Stimulated activated CD4-positive, alpha-beta T cell treated with anti-CD3 and anti-CD28 coated beads, Interleukin-12 subunit alpha, Interleukin-12 subunit beta, amount 100 ng/mL, for 24 hours (primary cell): ENCODE results near the gene CDCA5.
"Not testable (repeated sequence)": the region's sequence is repeated elsewhere in the genome, so short reads cannot be mapped to it uniquely, and the experiment has no call there.

Experiments
- DNase-seq, 2 experiments: peaks; one replicate each; pipeline ENCODE4 v3.0.0-alpha.2; 2020; ENCODE audit warnings: low read depth in 2 of 2

Gene CDCA5

GRCh38 chr11:65119670-65119995 lies 35.8 kb upstream of the CDCA5 start:
- DNase-seq, result no peak

GRCh38 chr11:65118891-65119669 lies 35.2 kb upstream of the CDCA5 start:
- DNase-seq, result not testable (repeated sequence)

GRCh38 chr11:65118097-65118837 lies 34.4 kb upstream of the CDCA5 start:
- no peak for DNase-seq

- peak; percentile 100 for DNase-seq
Measured at GRCh38 chr11:65117206-65118096, 33.6 kb upstream of the CDCA5 start, which contains the start of gene ZNHIT2. Gene ZNHIT2 (minus strand): TSS chr11:65117701. CDS start chr11:65117653, 48 bp downstream.

GRCh38 chr11:65116370-65117205 lies 32.7 kb upstream of the CDCA5 start:
- no peak for DNase-seq

- no peak for DNase-seq
Measured at GRCh38 chr11:65115361-65116082, 31.7 kb upstream of the CDCA5 start.

- no peak for DNase-seq
Measured at GRCh38 chr11:65114538-65115171, 30.8 kb upstream of the CDCA5 start.

- DNase-seq, result no peak
Measured at GRCh38 chr11:65113839-65114238, 30.0 kb upstream of the CDCA5 start.

GRCh38 chr11:65113361-65113756 lies 29.5 kb upstream of the CDCA5 start:
- DNase-seq, result no peak

GRCh38 chr11:65112546-65113360 lies 28.9 kb upstream of the CDCA5 start:
- peak in 1 of 2 experiments; percentile 62 for DNase-seq

- DNase-seq, result peak; percentile 79 to 93
Measured at GRCh38 chr11:65111744-65112545, 28.1 kb upstream of the CDCA5 start, which contains the start of gene TM7SF2. Gene TM7SF2 (plus strand): TSS chr11:65111872. CDS start chr11:65112016, 144 bp downstream.

- no peak for DNase-seq
Measured at GRCh38 chr11:65111159-65111743, 27.4 kb upstream of the CDCA5 start.

GRCh38 chr11:65110354-65110861 lies 26.6 kb upstream of the CDCA5 start:
- peak; percentile 91 to 99 for DNase-seq

- DNase-seq, result no peak
Measured at GRCh38 chr11:65109231-65110198, 25.7 kb upstream of the CDCA5 start.

GRCh38 chr11:65108469-65109123 lies 24.8 kb upstream of the CDCA5 start:
- DNase-seq, result no peak
